Activated naive CD4-positive, alpha-beta T cell treated with anti-CD3 and anti-CD28 coated beads for 36 hours (primary cell): ENCODE measurements around the gene C1orf35. TPM values are rescaled to one million over a fixed set of nuclear protein-coding genes. Genes with fewer than 3 reads are reported as not detected.

ENCODE experiments used
- CTCF ChIA-PET: fragments of 350-600 bp; sonication (Branson Sonifier 250); formaldehyde crosslinking; loops from one replicate; lab custom pipeline; 2021; ENCODE audit warnings: antibody characterized with exemption; lab: Charles Lee
- DNase-seq: peaks from one replicate; pipeline ENCODE4 v3.0.0-alpha.2; 2020
- H3K27ac Mint-ChIP-seq: one replicate; pipeline ENCODE4 v1.8.0; 2021; ENCODE audit warnings: mild to moderate bottlenecking, mixed read lengths
- H3K27me3 Mint-ChIP-seq: one replicate; pipeline ENCODE4 v1.8.0; 2021; ENCODE audit warnings: low read depth, mixed read lengths
- H3K36me3 Mint-ChIP-seq: one replicate; pipeline ENCODE4 v1.8.0; 2021; ENCODE audit warnings: low read depth, mixed read lengths
- H3K4me1 Mint-ChIP-seq: one replicate; pipeline ENCODE4 v1.8.0; 2021; ENCODE audit warnings: low read depth, mixed read lengths
- H3K4me3 Mint-ChIP-seq: one replicate; pipeline ENCODE4 v1.8.0; 2021; ENCODE audit warnings: mild to moderate bottlenecking, moderate library complexity, mixed read lengths
- H3K9me3 Mint-ChIP-seq: one replicate; pipeline ENCODE4 v1.8.0; 2021; ENCODE audit warnings: mixed read lengths
- intact Hi-C: fragments of 100-400 bp; cut with micrococcal nuclease; formaldehyde crosslinking; loops from one replicate; pipeline ENCODE4 v1.15.1; 2023
- total RNA-seq, 2 experiments: library from RNA; stranded (reverse); gene quantifications; one replicate each; pipeline ENCODE4 v1.2.3, GENCODE V29; 2021

Gene C1orf35
- total RNA-seq, 2 experiments from 2014 or later: 14.5 to 16.2 TPM

DNA sequence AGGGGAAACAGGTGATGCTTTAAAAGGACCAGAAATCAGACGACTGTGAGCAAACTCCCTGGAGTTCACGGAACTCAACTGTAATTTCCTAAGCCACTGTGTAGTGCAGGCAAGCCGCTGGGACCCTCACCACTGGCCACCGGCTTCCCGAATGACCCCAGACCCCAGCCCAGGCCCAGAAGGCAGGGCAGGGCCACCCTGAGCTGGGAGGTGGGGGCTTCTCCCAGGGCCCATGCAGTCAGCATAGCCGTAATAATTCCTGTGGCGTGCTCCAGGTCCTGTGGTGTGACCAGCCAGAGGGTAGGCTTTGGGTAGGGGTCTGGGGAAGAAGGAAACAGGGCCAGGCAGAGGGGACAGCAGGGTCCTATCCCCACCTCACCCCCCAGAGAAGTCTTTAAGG is 24.1 kb downstream of the C1orf35 start:
- Mint-ChIP-seq H3K4me1 (peaks cover 18% of the 10 kb centered on the region), H3K27me3 (no peaks in the 10 kb centered on the region), H3K27ac (no peak overlapping the region), H3K9me3 (no peaks in the 10 kb centered on the region), H3K36me3 (peaks cover 12% of the 10 kb centered on the region), H3K4me3 (no peak overlapping the region)
- CTCF ChIA-PET: interaction anchor here (1.4 kb wide), 1 partner anchor 80 kb away, joined by 3 read pairs; no protein-coding TSS in a partner anchor
- intact Hi-C loops: no loop called here
- peak; percentile 2 for DNase-seq

- peaks cover 14% of the 10 kb centered on the region for H3K4me1 Mint-ChIP-seq
- H3K27me3 Mint-ChIP-seq: no peaks in the 10 kb centered on the region
- intact Hi-C loops: no loop called here
- H3K4me3 Mint-ChIP-seq: no peak overlapping the region
- H3K9me3 Mint-ChIP-seq: no peaks in the 10 kb centered on the region
- peaks cover 3% of the 10 kb centered on the region for H3K36me3 Mint-ChIP-seq
- H3K27ac Mint-ChIP-seq: no peak overlapping the region
- peak; percentile 3 for DNase-seq
- CTCF ChIA-PET: interaction anchor here (0.6 to 1.2 kb wide), 2 partner anchors 78 to 353 kb away, joined by 3 to 6 read pairs; no protein-coding TSS in a partner anchor
Measured at GRCh38 chr1:228077565-228078330, 25.4 kb downstream of the C1orf35 start.

GRCh38 chr1:228076796-228077430 is 26.2 kb downstream of the C1orf35 start:
- Mint-ChIP-seq H3K27ac (no peak overlapping the region), H3K27me3 (no peaks in the 10 kb centered on the region), H3K4me3 (no peak overlapping the region), H3K4me1 (peaks cover 14% of the 10 kb centered on the region), H3K36me3 (peaks cover 3% of the 10 kb centered on the region), H3K9me3 (no peaks in the 10 kb centered on the region)
- intact Hi-C loops: no loop called here
- DNase-seq: no peak
- CTCF ChIA-PET: interaction anchor here (0.6 to 1.2 kb wide), 2 partner anchors 78 to 354 kb away, joined by 3 to 6 read pairs; no protein-coding TSS in a partner anchor

GRCh38 chr1:228075801-228076271 is 27.3 kb downstream of the C1orf35 start:
- intact Hi-C loops: no loop called here
- Mint-ChIP-seq H3K36me3 (peaks cover 1% of the 10 kb centered on the region), H3K9me3 (no peaks in the 10 kb centered on the region), H3K27ac (no peak overlapping the region), H3K4me3 (no peak overlapping the region), H3K4me1 (peaks cover 11% of the 10 kb centered on the region), H3K27me3 (no peaks in the 10 kb centered on the region)
- no peak for DNase-seq
- CTCF ChIA-PET: interaction anchor here (0.5 kb wide), 1 partner anchor 161 kb away, joined by 9 read pairs; no protein-coding TSS in a partner anchor

DNA sequence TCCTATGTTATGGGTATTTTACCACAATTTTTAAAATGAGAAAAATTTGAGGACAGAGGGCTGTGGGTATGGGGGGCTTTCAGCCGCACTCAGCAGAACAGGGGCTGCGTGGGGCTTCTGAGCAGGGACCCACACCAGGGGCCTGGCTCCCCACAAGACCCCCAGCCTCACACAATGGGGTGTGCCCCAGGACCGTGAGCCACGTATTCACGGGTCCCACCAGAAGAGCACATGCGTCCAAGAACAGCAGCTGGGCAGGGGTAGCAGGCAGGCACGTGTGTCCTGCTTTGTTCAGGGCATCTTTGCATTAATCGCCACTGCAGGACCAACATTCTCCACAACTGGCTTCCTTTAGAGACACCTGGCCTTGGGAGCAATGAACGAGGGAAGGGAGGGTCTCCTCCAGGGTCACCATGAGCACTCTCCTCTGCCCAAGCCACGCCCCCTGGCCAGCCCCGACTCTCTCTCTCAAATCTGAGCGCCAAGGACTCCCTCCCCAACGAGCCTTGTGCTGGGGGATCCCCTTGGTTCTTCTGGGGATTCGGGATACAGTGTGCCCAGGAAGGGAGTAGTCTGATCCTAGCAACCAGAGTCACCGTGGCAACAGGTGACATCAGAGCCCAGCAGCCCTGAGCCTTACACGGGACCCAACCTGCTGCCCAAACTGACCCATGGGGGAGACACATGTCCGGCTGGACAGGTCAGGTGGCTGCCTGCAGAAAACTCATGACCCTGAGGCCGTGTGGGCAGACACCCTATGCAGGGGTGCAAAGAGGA is 28.0 kb downstream of the C1orf35 start:
- Mint-ChIP-seq H3K36me3 (peaks cover 1% of the 10 kb centered on the region), H3K4me3 (no peak overlapping the region), H3K27ac (no peak overlapping the region), H3K4me1 (peaks cover 7% of the 10 kb centered on the region), H3K27me3 (no peaks in the 10 kb centered on the region), H3K9me3 (no peaks in the 10 kb centered on the region)
- no peak for DNase-seq
- CTCF ChIA-PET: interaction anchor here (0.5 to 1.5 kb wide), 3 partner anchors 70 to 162 kb away, joined by 3 to 9 read pairs (median 3); no protein-coding TSS in a partner anchor
- intact Hi-C loops: no loop called here

DNA sequence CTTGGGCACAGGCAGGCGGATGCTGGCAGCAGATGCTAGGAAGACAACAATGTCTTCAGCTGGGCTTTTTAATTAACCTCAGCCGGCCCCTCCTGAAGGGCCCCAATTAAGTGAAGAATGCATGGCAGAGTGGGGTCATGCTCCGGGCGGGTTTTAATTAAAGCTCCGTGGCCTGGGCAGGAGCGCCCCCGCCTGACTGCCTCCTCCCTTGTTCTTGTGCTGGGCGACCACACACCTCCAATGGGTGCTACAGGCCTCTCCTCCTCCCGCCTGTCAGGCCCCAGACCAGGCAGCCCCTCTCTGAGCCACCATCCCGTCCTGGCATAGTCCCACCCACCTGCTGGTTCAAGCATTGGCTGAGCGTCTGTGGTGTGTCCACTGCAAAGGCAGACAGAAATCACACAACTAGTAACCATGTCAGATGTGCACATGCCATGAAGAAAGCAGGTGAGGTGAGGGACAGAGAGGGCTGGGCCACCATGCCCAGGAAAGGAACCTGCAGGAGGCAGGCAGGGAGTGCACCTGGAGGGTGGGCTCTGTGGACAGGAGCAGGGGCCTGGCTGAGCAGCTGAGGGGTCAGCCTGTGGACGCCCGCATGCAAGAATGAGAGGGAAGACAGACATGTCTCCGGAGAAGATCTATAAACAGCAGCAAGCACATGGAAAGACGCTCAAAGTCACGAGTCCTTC is 29.1 kb downstream of the C1orf35 start:
- CTCF ChIA-PET: interaction anchor here (0.9 to 1.5 kb wide), 2 partner anchors 69 to 74 kb away, joined by 3 read pairs; no protein-coding TSS in a partner anchor
- no peak for DNase-seq

DNA sequence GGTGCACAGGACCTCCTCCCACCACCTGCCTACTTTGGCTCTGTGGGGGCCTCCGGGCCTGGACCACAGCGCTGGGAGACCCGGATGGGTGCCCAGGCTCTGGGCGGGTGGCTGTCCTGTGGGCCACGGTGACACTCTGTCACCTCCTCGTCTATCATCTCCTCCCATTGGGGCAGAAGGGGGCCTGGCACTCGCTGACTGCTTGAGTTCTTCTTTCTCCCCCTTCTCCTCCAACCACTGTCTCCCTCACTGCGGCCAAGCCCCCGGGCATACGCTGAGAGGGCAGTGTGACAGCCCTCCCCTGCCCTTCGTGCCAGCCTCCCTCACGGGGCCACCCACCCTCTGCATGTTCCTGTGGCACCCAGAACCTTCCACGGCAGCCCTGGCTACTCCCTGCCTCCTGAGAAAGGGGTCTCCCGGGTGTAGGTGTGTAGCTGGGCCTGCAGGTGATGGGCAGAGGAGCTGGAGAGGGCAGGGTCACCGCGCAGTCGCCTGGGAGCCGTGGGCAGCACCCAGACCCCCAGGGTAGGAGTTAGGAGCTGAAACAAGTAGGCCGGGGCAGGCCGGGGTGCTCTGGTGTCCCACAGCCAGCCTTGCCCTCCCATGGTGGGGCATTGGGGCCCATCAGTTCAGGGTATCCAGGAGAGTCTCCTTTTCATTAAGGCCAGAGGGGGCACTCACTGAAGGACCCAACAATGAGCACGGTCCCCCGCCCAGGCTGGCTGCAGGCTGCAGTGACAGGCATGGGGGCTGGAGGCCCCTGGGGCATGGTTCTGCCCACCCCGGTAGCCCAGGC is 29.9 kb downstream of the C1orf35 start:
- intact Hi-C loops: no loop called here
- no peak for DNase-seq
- H3K9me3 Mint-ChIP-seq: no peaks in the 10 kb centered on the region
- H3K4me3 Mint-ChIP-seq: no peak overlapping the region
- H3K4me1 Mint-ChIP-seq: no peaks in the 10 kb centered on the region
- H3K27me3 Mint-ChIP-seq: no peaks in the 10 kb centered on the region
- no peaks in the 10 kb centered on the region for H3K36me3 Mint-ChIP-seq
- CTCF ChIA-PET: interaction anchor here (1.5 kb wide), 1 partner anchor 68 kb away, joined by 3 read pairs; no protein-coding TSS in a partner anchor
- no peak overlapping the region for H3K27ac Mint-ChIP-seq

More for the DNA sequence above, 29.1 kb downstream of the C1orf35 start:
- Mint-ChIP-seq H3K27ac (no peak overlapping the region), H3K4me1 (peaks cover 3% of the 10 kb centered on the region), H3K36me3 (no peaks in the 10 kb centered on the region), H3K9me3 (no peaks in the 10 kb centered on the region), H3K27me3 (no peaks in the 10 kb centered on the region), H3K4me3 (no peak overlapping the region)
- intact Hi-C loops: no loop called here

GRCh38 chr1:228072658-228073043 is 30.5 kb downstream of the C1orf35 start:
- Mint-ChIP-seq H3K27me3 (no peaks in the 10 kb centered on the region), H3K9me3 (no peaks in the 10 kb centered on the region), H3K36me3 (no peaks in the 10 kb centered on the region), H3K4me3 (no peak overlapping the region), H3K4me1 (no peaks in the 10 kb centered on the region), H3K27ac (no peak overlapping the region)
- no peak for DNase-seq
- CTCF ChIA-PET: no interaction called here
- intact Hi-C loops: no loop called here

- CTCF ChIA-PET: no interaction called here
- intact Hi-C loops: no loop called here
Measured at GRCh38 chr1:228071839-228072657, 31.1 kb downstream of the C1orf35 start.

DNA sequence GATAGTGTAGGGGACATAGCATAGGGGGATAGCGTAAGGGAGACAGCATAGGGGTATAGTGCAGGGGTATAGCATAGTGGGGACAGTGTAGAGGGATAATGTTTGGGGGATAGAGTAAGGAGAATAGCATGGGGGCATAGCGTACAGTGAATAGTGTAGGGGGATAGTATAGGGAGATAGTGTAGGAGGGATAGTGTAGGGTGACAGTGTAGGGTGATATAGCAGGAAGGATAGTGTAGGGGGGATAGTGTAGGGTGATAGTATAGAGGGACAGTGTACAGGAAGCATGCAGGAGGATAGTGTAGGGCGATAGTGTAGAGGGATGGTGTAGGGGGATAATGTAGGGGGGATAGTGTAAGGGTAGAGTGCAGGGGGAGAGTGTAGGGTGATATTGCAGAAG is 32.3 kb downstream of the C1orf35 start:
- intact Hi-C loops: no loop called here
- no peaks in the 10 kb centered on the region for H3K36me3 Mint-ChIP-seq
- H3K27me3 Mint-ChIP-seq: peaks cover 5% of the 10 kb centered on the region
- H3K4me1 Mint-ChIP-seq: no peaks in the 10 kb centered on the region
- no peak overlapping the region for H3K27ac Mint-ChIP-seq
- H3K4me3 Mint-ChIP-seq: no peak overlapping the region
- H3K9me3 Mint-ChIP-seq: no peaks in the 10 kb centered on the region
- DNase-seq: no peak
- CTCF ChIA-PET: no interaction called here

More at GRCh38 chr1:228071839-228072657, 31.1 kb downstream of the C1orf35 start:
- no peak overlapping the region for H3K4me3 Mint-ChIP-seq
- H3K4me1 Mint-ChIP-seq: no peaks in the 10 kb centered on the region
- H3K27me3 Mint-ChIP-seq: no peaks in the 10 kb centered on the region
- no peak for DNase-seq
- no peaks in the 10 kb centered on the region for H3K36me3 Mint-ChIP-seq
- no peaks in the 10 kb centered on the region for H3K9me3 Mint-ChIP-seq
- no peak overlapping the region for H3K27ac Mint-ChIP-seq
